A549 (cell line): ENCODE data around the gene IRX4. TPM values are rescaled to one million over a fixed set of nuclear protein-coding genes. Genes with fewer than 3 reads are reported as not detected.

Experiments
- ATAC-seq, 2 experiments: fragments of 200-7000 bp in 1 of 2; fragments of >200 bp in 1 of 2; cut with Nextera tagmentation in 1 of 2; cut with Tn5 transposase in 1 of 2; 3 replicates each; pipeline versions ENCODE4 v1.8.0 to v1.9.1; 2018 to 2020; ENCODE audit warnings: mild to moderate bottlenecking in 1 of 2, moderate library complexity in 1 of 2
- CTCF ChIA-PET: fragments of 300-600 bp; sonication (Branson Sonifier 250); formaldehyde crosslinking; extraction: SDS; loops from one replicate; lab custom pipeline; 2021; ENCODE audit warnings: antibody characterized with exemption, inconsistent platforms; lab: Yijun Ruan, JAX
- POLR2A ChIA-PET: fragments of 350-600 bp; formaldehyde crosslinking; extraction: SDS; loops from one replicate; lab custom pipeline; 2021; ENCODE audit warnings: antibody characterized with exemption, inconsistent platforms; lab: Yijun Ruan, JAX
- DNase-seq, 2 experiments: peaks; one replicate each; pipeline versions ENCODE4 v3.0.0 to v3.0.0-alpha.2; 2011 to 2016; ENCODE audit warnings: low read depth in 1 of 2, low spot score in 1 of 2
- FAIRE-seq: peaks from 2 replicates; lab custom pipeline; 2011; peaks lifted over from hg19 to GRCh38; lab: Jason Lieb, UNC
- H3K27ac ChIP-seq, 2 experiments: fragments of >200 bp; sonication (Bioruptor Twin); formaldehyde crosslinking; 3 replicates each; pipeline ENCODE4 v1.5.1; 2016 to 2017
- H3K4me1 ChIP-seq: fragments of >200 bp; sonication (Bioruptor Twin); formaldehyde crosslinking; 3 replicates; pipeline ENCODE4 v1.6.1; 2016
- H3K4me2 ChIP-seq: fragments of >200 bp; sonication (Bioruptor Twin); formaldehyde crosslinking; 3 replicates; pipeline ENCODE4 v1.6.1; 2016
- H3K4me3 ChIP-seq: fragments of >200 bp; sonication (Bioruptor Twin); formaldehyde crosslinking; 3 replicates; pipeline ENCODE4 v1.5.1; 2016
- H3K9me3 ChIP-seq: fragments of >200 bp; sonication (Bioruptor Twin); formaldehyde crosslinking; 3 replicates; pipeline ENCODE4 v1.6.1; 2016
- CBX8 ChIP-seq: fragments of 200-600 bp; sonication (generic); IDR thresholded peaks from 2 replicates; pipeline ENCODE4 v1.6.1; 2016
- E2F6 ChIP-seq: IDR thresholded peaks from 2 replicates; pipeline ENCODE4 v1.6.1; 2012; ENCODE audit warnings: low read depth, borderline replicate concordance
- EHMT2 ChIP-seq: fragments of 200-600 bp; sonication (generic); IDR thresholded peaks from 2 replicates; pipeline ENCODE4 v1.6.1; 2016; ENCODE audit warnings: antibody characterized with exemption, low read depth, mild to moderate bottlenecking, moderate library complexity
- ELK1 ChIP-seq: fragments of 150-350 bp; IDR thresholded peaks from 2 replicates; pipeline ENCODE4 v1.6.1; 2014; ENCODE audit warnings: low read depth, mild to moderate bottlenecking, low read length
- ESRRA ChIP-seq: fragments of 150-350 bp; IDR thresholded peaks from 2 replicates; pipeline ENCODE4 v1.6.1; 2014; ENCODE audit warnings: mild to moderate bottlenecking, low read length, borderline replicate concordance
- FOSB ChIP-seq: fragments of 250-450 bp; sonication (Bioruptor Pico); IDR thresholded peaks from 2 replicates; pipeline ENCODE4 v1.5.0; 2020; ENCODE audit warnings: mild to moderate bottlenecking, moderate library complexity
- FOSL2 ChIP-seq, 2 experiments: fragments of 450-650 bp in 1 of 2; fragments of >200 bp in 1 of 2; sonication (Bioruptor Twin) in 1 of 2; formaldehyde crosslinking; IDR thresholded peaks; 2 replicates each; pipeline versions ENCODE4 v1.5.0 to v1.6.1; 2016 to 2020; ENCODE audit warnings: mild to moderate bottlenecking in 1 of 2, moderate library complexity in 1 of 2
- GATA3 ChIP-seq: IDR thresholded peaks from 2 replicates; pipeline ENCODE4 v1.6.1; 2012; ENCODE audit warnings: borderline replicate concordance
- HOXB13 ChIP-seq: fragments of 250-450 bp; sonication (Bioruptor Pico); IDR thresholded peaks from 2 replicates; pipeline ENCODE4 v1.5.0; 2020; ENCODE audit warnings: low read depth, mild to moderate bottlenecking, moderate library complexity
- HOXB5 ChIP-seq: fragments of 250-450 bp; sonication (Bioruptor Pico); IDR thresholded peaks from 2 replicates; pipeline ENCODE4 v1.5.0; 2020; ENCODE audit warnings: mild to moderate bottlenecking, moderate library complexity
- JUNB ChIP-seq: fragments of >200 bp; sonication (Bioruptor Twin); formaldehyde crosslinking; IDR thresholded peaks from 2 replicates; pipeline ENCODE4 v1.6.1; 2016
- KDM5A ChIP-seq: fragments of 200-600 bp; sonication (generic); IDR thresholded peaks from 2 replicates; pipeline ENCODE4 v1.6.1; 2016; ENCODE audit warnings: antibody characterized with exemption, mild to moderate bottlenecking
- MYC ChIP-seq: IDR thresholded peaks from 2 replicates; pipeline ENCODE4 v1.6.1; 2012; ENCODE audit warnings: mild to moderate bottlenecking, inconsistent platforms, low read length, improper control_type of control experiment, borderline replicate concordance
- NFE2L2 ChIP-seq: fragments of 150-350 bp; conservative IDR thresholded peaks from 2 replicates; pipeline ENCODE4 v1.6.1; 2014; ENCODE audit warnings: low read length
- PHF8 ChIP-seq: fragments of 200-600 bp; sonication (generic); IDR thresholded peaks from 2 replicates; pipeline ENCODE4 v1.6.1; 2016; ENCODE audit warnings: low read depth, mild to moderate bottlenecking, antibody characterized with exemption, moderate library complexity, borderline replicate concordance
- POLR2AphosphoS2 ChIP-seq: conservative IDR thresholded peaks from 2 replicates; pipeline ENCODE4 v1.6.1; 2012; ENCODE audit warnings: low read length, improper control_type of control experiment, inconsistent platforms
- RAD21 ChIP-seq, 2 experiments: fragments of >200 bp in 1 of 2; sonication (Bioruptor Twin) in 1 of 2; formaldehyde crosslinking in 1 of 2; IDR thresholded peaks in 1 of 2; conservative IDR thresholded peaks in 1 of 2; 2 replicates in 1 of 2; 3 replicates in 1 of 2; pipeline ENCODE4 v1.6.1; 2012 to 2018; ENCODE audit warnings: inconsistent platforms in 1 of 2
- RCOR1 ChIP-seq: fragments of 150-350 bp; IDR thresholded peaks from 2 replicates; pipeline ENCODE4 v1.6.1; 2014; ENCODE audit warnings: antibody characterized with exemption, low read length, low read depth
- RNF2 ChIP-seq: fragments of 200-600 bp; sonication (generic); IDR thresholded peaks from 2 replicates; pipeline ENCODE4 v1.6.1; 2016; ENCODE audit warnings: low read depth, mild to moderate bottlenecking, antibody characterized with exemption, moderate library complexity, borderline replicate concordance
- SMC3 ChIP-seq: fragments of >200 bp; sonication (Bioruptor Twin); formaldehyde crosslinking; IDR thresholded peaks from 3 replicates; pipeline ENCODE4 v1.6.1; 2018; ENCODE audit warnings: inconsistent platforms
- SREBF2 ChIP-seq: fragments of 450-650 bp; IDR thresholded peaks from 2 replicates; pipeline ENCODE4 v1.6.1; 2014; ENCODE audit warnings: mild to moderate bottlenecking, moderate library complexity
- TP53 ChIP-seq: fragments of 250-450 bp; sonication (Bioruptor Pico); IDR thresholded peaks from 2 replicates; pipeline ENCODE4 v1.5.0; 2021; ENCODE audit warnings: mild to moderate bottlenecking, moderate library complexity
- ZC3H11A ChIP-seq: fragments of 450-650 bp; IDR thresholded peaks from 2 replicates; pipeline ENCODE4 v1.6.1; 2014; ENCODE audit warnings: antibody characterized with exemption, mild to moderate bottlenecking
- ZSCAN20 ChIP-seq: fragments of 250-450 bp; sonication (Bioruptor Pico); IDR thresholded peaks from 2 replicates; pipeline ENCODE4 v1.8.0; 2022; ENCODE audit warnings: mild to moderate bottlenecking, moderate library complexity
- WGBS: methylation state at CpG from one replicate; pipeline ENCODE4 v1.1.6; 2017; ENCODE audit errors: missing lambda C conversion rate; 5-methylcytosine and 5-hydroxymethylcytosine counted together
- polyA plus RNA-seq, 4 experiments: library from polyadenylated mRNA; depleted of rRNA in 3 of 4; stranded (reverse); fragments of >200 nt; fragmentation: RNase III in 1 of 4; extraction: RNeasy Plus Mini Kit Qiagen cat#74134 plus additional on column Dnase treatment in 1 of 4; gene quantifications; 2 replicates in 3 of 4; 3 replicates in 1 of 4; pipeline ENCODE4 v1.2.3, GENCODE V29; 2011 to 2017
- TF ChIP-seq, protein P1 (sequence below): fragments of 200-600 bp; sonication (generic); IDR thresholded peaks from 2 replicates; pipeline ENCODE4 v1.6.1; 2016; ENCODE audit warnings: antibody characterized with exemption, mild to moderate bottlenecking, moderate library complexity
- TF ChIP-seq, protein P2 (sequence below): IDR thresholded peaks from 2 replicates; pipeline ENCODE4 v1.6.1; 2012
- TF ChIP-seq, protein P3 (sequence below): fragments of >200 bp; sonication (Bioruptor Twin); formaldehyde crosslinking; IDR thresholded peaks from 3 replicates; pipeline ENCODE4 v1.5.1; 2016
- TF ChIP-seq, protein P4 (sequence below): fragments of >200 bp; sonication (Bioruptor Twin); formaldehyde crosslinking; IDR thresholded peaks from 3 replicates; pipeline ENCODE4 v1.6.1; 2016

The IRX4 gene
- polyA plus RNA-seq, 2 of the 4 experiments (the other 2 are of a cell fraction) = 0.04 to 0.06 TPM

- POLR2A ChIA-PET = no interaction called here
- TF ChIP-seq HOXB13 (CRISPR knock-in tag) = no peak
- TF ChIP-seq ZC3H11A = no peak
- no peak for TF ChIP-seq POLR2AphosphoS2
- TF ChIP-seq FOSL2 (IDR thresholded peaks at IDR 0.05) = no peak
- no peak for TF ChIP-seq FOSL2 (CRISPR knock-in tag; IDR thresholded peaks at IDR 0.05)
- no peak for TF ChIP-seq HOXB5 (CRISPR knock-in tag)
- no peak for TF ChIP-seq PHF8
- TF ChIP-seq ZSCAN20 (CRISPR knock-in tag) = no peak
- no peak for TF ChIP-seq RAD21 (conservative IDR thresholded peaks at IDR 0.05 in 1 of 2, IDR thresholded peaks at IDR 0.05 in 1 of 2)
- TF ChIP-seq ELK1 = no peak
- TF ChIP-seq, protein P1, sequence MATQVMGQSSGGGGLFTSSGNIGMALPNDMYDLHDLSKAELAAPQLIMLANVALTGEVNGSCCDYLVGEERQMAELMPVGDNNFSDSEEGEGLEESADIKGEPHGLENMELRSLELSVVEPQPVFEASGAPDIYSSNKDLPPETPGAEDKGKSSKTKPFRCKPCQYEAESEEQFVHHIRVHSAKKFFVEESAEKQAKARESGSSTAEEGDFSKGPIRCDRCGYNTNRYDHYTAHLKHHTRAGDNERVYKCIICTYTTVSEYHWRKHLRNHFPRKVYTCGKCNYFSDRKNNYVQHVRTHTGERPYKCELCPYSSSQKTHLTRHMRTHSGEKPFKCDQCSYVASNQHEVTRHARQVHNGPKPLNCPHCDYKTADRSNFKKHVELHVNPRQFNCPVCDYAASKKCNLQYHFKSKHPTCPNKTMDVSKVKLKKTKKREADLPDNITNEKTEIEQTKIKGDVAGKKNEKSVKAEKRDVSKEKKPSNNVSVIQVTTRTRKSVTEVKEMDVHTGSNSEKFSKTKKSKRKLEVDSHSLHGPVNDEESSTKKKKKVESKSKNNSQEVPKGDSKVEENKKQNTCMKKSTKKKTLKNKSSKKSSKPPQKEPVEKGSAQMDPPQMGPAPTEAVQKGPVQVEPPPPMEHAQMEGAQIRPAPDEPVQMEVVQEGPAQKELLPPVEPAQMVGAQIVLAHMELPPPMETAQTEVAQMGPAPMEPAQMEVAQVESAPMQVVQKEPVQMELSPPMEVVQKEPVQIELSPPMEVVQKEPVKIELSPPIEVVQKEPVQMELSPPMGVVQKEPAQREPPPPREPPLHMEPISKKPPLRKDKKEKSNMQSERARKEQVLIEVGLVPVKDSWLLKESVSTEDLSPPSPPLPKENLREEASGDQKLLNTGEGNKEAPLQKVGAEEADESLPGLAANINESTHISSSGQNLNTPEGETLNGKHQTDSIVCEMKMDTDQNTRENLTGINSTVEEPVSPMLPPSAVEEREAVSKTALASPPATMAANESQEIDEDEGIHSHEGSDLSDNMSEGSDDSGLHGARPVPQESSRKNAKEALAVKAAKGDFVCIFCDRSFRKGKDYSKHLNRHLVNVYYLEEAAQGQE = no peak
- TF ChIP-seq NFE2L2 = no peak
- TF ChIP-seq E2F6 = no peak
- H3K9me3 ChIP-seq = no peaks in the 10 kb centered on the region
- DNase-seq = no peak
- H3K4me1 ChIP-seq = 0 out of 3 replicates have a peak, but pooled peaks cover 3% of the 10 kb centered on the region
- FAIRE-seq = no peak
- no peak overlapping the region for H3K27ac ChIP-seq
- H3K4me2 ChIP-seq = no peak overlapping the region
- WGBS = 93% methylated on average over 9 of the region's 20 CpGs
- no peak overlapping the region for H3K4me3 ChIP-seq
- CTCF ChIA-PET = no interaction called here
- no peak for ATAC-seq
Measured at GRCh38 chr5:1840071-1840547, 42.6 kb downstream of the IRX4 start.

DNA sequence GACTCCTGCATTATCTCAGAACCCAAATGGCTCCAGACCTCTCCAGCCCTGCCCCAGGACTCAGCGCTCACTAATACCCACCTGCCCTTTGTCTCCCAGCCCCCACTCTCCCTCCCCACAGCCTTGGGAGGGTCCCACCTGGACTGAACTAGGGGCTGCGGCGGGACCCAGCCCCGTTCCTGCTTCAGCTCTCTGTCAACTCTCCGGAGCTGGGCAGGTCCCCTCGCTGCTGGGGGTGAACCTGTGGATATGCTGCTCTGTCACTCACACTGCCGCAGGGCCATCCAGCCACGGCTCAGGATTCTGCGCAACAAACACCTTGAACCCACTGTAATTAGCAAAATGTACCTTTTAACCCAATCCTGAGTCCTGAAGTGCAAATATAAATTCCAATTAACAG, 44.7 kb downstream of the IRX4 start:
- H3K9me3 ChIP-seq = no peaks in the 10 kb centered on the region
- FAIRE-seq = no peak
- ChIA-PET POLR2A (no interaction called here), CTCF (no interaction called here)
- no peak for DNase-seq
- 0 out of 3 replicates have a peak, but pooled peaks cover 3% of the 10 kb centered on the region for H3K4me1 ChIP-seq
- ATAC-seq = no peak
- WGBS = 78% methylated on average over 4 of the region's 9 CpGs
- no peak overlapping the region for H3K27ac ChIP-seq
- H3K4me3 ChIP-seq = no peak overlapping the region
- no peak for TF ChIP-seq FOSB (CRISPR knock-in tag)
- TF ChIP-seq, protein P2, sequence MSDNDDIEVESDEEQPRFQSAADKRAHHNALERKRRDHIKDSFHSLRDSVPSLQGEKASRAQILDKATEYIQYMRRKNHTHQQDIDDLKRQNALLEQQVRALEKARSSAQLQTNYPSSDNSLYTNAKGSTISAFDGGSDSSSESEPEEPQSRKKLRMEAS = no peak
- no peak for TF ChIP-seq RNF2
- no peak for TF ChIP-seq JUNB
- no peak for TF ChIP-seq TP53 (CRISPR knock-in tag)
- no peak for TF ChIP-seq GATA3
- TF ChIP-seq POLR2AphosphoS2 = no peak
- TF ChIP-seq ESRRA = no peak
- TF ChIP-seq RCOR1 = no peak
- TF ChIP-seq HOXB5 (CRISPR knock-in tag) = no peak
- TF ChIP-seq KDM5A = no peak
- TF ChIP-seq MYC = no peak
- TF ChIP-seq RAD21 (conservative IDR thresholded peaks at IDR 0.05 in 1 of 2, IDR thresholded peaks at IDR 0.05 in 1 of 2) = no peak
- TF ChIP-seq, protein P3, sequence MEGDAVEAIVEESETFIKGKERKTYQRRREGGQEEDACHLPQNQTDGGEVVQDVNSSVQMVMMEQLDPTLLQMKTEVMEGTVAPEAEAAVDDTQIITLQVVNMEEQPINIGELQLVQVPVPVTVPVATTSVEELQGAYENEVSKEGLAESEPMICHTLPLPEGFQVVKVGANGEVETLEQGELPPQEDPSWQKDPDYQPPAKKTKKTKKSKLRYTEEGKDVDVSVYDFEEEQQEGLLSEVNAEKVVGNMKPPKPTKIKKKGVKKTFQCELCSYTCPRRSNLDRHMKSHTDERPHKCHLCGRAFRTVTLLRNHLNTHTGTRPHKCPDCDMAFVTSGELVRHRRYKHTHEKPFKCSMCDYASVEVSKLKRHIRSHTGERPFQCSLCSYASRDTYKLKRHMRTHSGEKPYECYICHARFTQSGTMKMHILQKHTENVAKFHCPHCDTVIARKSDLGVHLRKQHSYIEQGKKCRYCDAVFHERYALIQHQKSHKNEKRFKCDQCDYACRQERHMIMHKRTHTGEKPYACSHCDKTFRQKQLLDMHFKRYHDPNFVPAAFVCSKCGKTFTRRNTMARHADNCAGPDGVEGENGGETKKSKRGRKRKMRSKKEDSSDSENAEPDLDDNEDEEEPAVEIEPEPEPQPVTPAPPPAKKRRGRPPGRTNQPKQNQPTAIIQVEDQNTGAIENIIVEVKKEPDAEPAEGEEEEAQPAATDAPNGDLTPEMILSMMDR = no peak
- TF ChIP-seq, protein P4, sequence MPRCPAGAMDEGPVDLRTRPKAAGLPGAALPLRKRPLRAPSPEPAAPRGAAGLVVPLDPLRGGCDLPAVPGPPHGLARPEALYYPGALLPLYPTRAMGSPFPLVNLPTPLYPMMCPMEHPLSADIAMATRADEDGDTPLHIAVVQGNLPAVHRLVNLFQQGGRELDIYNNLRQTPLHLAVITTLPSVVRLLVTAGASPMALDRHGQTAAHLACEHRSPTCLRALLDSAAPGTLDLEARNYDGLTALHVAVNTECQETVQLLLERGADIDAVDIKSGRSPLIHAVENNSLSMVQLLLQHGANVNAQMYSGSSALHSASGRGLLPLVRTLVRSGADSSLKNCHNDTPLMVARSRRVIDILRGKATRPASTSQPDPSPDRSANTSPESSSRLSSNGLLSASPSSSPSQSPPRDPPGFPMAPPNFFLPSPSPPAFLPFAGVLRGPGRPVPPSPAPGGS = no peak
- no peak for TF ChIP-seq CBX8
- no peak for TF ChIP-seq SREBF2
- TF ChIP-seq SMC3 = no peak
- no peak for TF ChIP-seq HOXB13 (CRISPR knock-in tag)
- TF ChIP-seq EHMT2 = no peak
- H3K4me2 ChIP-seq = no peak overlapping the region
